CD4-positive, alpha-beta T cell (primary cell): ENCODE measurements around the gene SMYD3. TPM values are rescaled to one million over a fixed set of nuclear protein-coding genes. Genes with fewer than 3 reads are reported as not detected.

Experiments
- ATAC-seq: fragments of 200-7000 bp; cut with Tn5 transposase; one replicate; pipeline ENCODE4 v1.10.0; 2022; ENCODE audit warnings: mild to moderate bottlenecking; ENCODE audit not compliant: poor library complexity
- CTCF ChIA-PET: fragments of 350-600 bp; sonication (Branson Sonifier 250); formaldehyde crosslinking; loops from one replicate; lab custom pipeline; 2021; ENCODE audit warnings: antibody characterized with exemption, inconsistent platforms; lab: Charles Lee
- POLR2A ChIA-PET: fragments of 350-600 bp; sonication (Branson Sonifier 250); formaldehyde crosslinking; loops from one replicate; lab custom pipeline; 2021; ENCODE audit warnings: antibody characterized with exemption, inconsistent platforms; lab: Charles Lee
- DNase-seq, 14 experiments: peaks; one replicate each; pipeline ENCODE4 v3.0.0-alpha.2; 2013 to 2020; ENCODE audit warnings: mixed read lengths in 2 of 14
- H3K27ac ChIP-seq, 2 donors: one replicate each; pipeline versions ENCODE4 v1.5.1 to v1.7.0; 2013; ENCODE audit warnings: low read length in 2 of 2, low read depth in 1 of 2, mild to moderate bottlenecking in 1 of 2
- H3K27me3 ChIP-seq, 2 experiments: 1 replicate in 1 of 2; 2 replicates in 1 of 2; pipeline versions ENCODE4 v1.6.1 to v1.7.0; 2013; ENCODE audit warnings: low read length in 2 of 2, control low read depth in 1 of 2, mild to moderate bottlenecking in 1 of 2, moderate library complexity in 1 of 2; ENCODE audit not compliant: insufficient read depth in 2 of 2, control insufficient read depth in 1 of 2
- H3K36me3 ChIP-seq: one replicate; pipeline ENCODE4 v1.6.1; 2013; ENCODE audit warnings: low read length, control low read depth; ENCODE audit not compliant: insufficient read depth
- H3K4me1 ChIP-seq: one replicate; pipeline ENCODE4 v1.6.1; 2013; ENCODE audit warnings: low read length, control low read depth; ENCODE audit not compliant: insufficient read depth
- H3K4me3 ChIP-seq: one replicate; pipeline ENCODE4 v1.5.1; 2013; ENCODE audit warnings: mild to moderate bottlenecking, low read length, moderate library complexity
- H3K9me3 ChIP-seq, 2 experiments: 1 replicate in 1 of 2; 2 replicates in 1 of 2; pipeline versions ENCODE4 v1.6.1 to v1.7.0; 2013; ENCODE audit warnings: low read length in 2 of 2, mild to moderate bottlenecking in 2 of 2, control low read depth in 1 of 2, moderate library complexity in 1 of 2; ENCODE audit not compliant: control insufficient read depth in 1 of 2, insufficient read depth in 1 of 2
- H3K27ac Mint-ChIP-seq: one replicate; pipeline ENCODE4 v1.8.0; 2020; ENCODE audit warnings: mixed read lengths
- H3K27me3 Mint-ChIP-seq: one replicate; pipeline ENCODE4 v1.8.0; 2021; ENCODE audit warnings: mixed read lengths
- H3K36me3 Mint-ChIP-seq: one replicate; pipeline ENCODE4 v1.8.0; 2021; ENCODE audit warnings: low read depth, mixed read lengths
- H3K4me1 Mint-ChIP-seq: one replicate; pipeline ENCODE4 v1.8.0; 2021; ENCODE audit warnings: low read depth, mixed read lengths
- H3K4me3 Mint-ChIP-seq: one replicate; pipeline ENCODE4 v1.8.0; 2020; ENCODE audit warnings: mild to moderate bottlenecking, mixed read lengths
- H3K9me3 Mint-ChIP-seq: one replicate; pipeline ENCODE4 v1.8.0; 2020; ENCODE audit warnings: mixed read lengths
- CTCF ChIP-seq: fragments of 200-600 bp; IDR thresholded peaks from one replicate; pipeline ENCODE4 v1.8.0; 2022; ENCODE audit warnings: antibody characterized with exemption, mild to moderate bottlenecking
- intact Hi-C, 2 experiments: fragments of 100-400 bp; cut with DNase I in 1 of 2; cut with micrococcal nuclease in 1 of 2; formaldehyde crosslinking; loops; one replicate each; pipeline versions ENCODE4 v1.15.1 to v1.9.0; 2023 to 2025; cut with DNase I, micrococcal nuclease
- total RNA-seq, 174 experiments: library from RNA in 2 of 174; stranded (reverse) in 2 of 174; gene quantifications; one replicate each; pipeline ENCODE4 v1.2.3 and lab custom pipeline; 2021 to 2026

The SMYD3 gene
- total RNA-seq, 2 experiments from 2014 or later: 18.8 to 19.6 TPM

- Mint-ChIP-seq H3K4me3 (no peak overlapping the region), H3K27ac (no peak overlapping the region), H3K36me3 (peaks cover 85% of the 10 kb centered on the region), H3K9me3 (no peaks in the 10 kb centered on the region), H3K4me1 (no peaks in the 10 kb centered on the region), H3K27me3 (no peaks in the 10 kb centered on the region)
- ATAC-seq: no peak
- Histone ChIP-seq H3K4me1 (no peaks in the 10 kb centered on the region), H3K4me3 (no peak overlapping the region), H3K9me3 (no peaks in the 10 kb centered on the region), H3K27ac (no peak overlapping the region), H3K36me3 (peaks cover 3% of the 10 kb centered on the region), H3K27me3 (no peaks in the 10 kb centered on the region)
- POLR2A ChIA-PET: no interaction called here
- no peak for TF ChIP-seq CTCF
- CTCF ChIA-PET: no interaction called here
- no peak for DNase-seq
- intact Hi-C loops: no loop called here
Observed at GRCh38 chr1:245860657-245861544, 646.2 kb downstream of the SMYD3 start.

GRCh38 chr1:245859493-245860114, 647.5 kb downstream of the SMYD3 start:
- H3K36me3 Mint-ChIP-seq: peaks cover 93% of the 10 kb centered on the region
- no peak for DNase-seq
- TF ChIP-seq CTCF: no peak
- H3K4me3 ChIP-seq: no peak overlapping the region
- no peaks in the 10 kb centered on the region for H3K4me1 ChIP-seq
- ChIA-PET CTCF (no interaction called here), POLR2A (no interaction called here)
- no peaks in the 10 kb centered on the region for H3K4me1 Mint-ChIP-seq
- intact Hi-C loops: no loop called here
- no peaks in the 10 kb centered on the region for H3K27me3 Mint-ChIP-seq
- H3K36me3 ChIP-seq: peaks cover 3% of the 10 kb centered on the region
- no peak overlapping the region for H3K27ac Mint-ChIP-seq
- no peak for ATAC-seq
- peaks cover under 1% of the 10 kb centered on the region for H3K9me3 Mint-ChIP-seq
- no peak overlapping the region for H3K4me3 Mint-ChIP-seq
- H3K9me3 ChIP-seq: no peaks in the 10 kb centered on the region
- H3K27ac ChIP-seq: no peak overlapping the region
- no peaks in the 10 kb centered on the region for H3K27me3 ChIP-seq

GRCh38 chr1:245858722-245859492, 648.2 kb downstream of the SMYD3 start:
- intact Hi-C loops: no loop called here
- Mint-ChIP-seq H3K9me3 (peaks cover 3% of the 10 kb centered on the region), H3K27me3 (no peaks in the 10 kb centered on the region), H3K36me3 (peaks cover 95% of the 10 kb centered on the region), H3K27ac (no peak overlapping the region), H3K4me3 (no peak overlapping the region), H3K4me1 (no peaks in the 10 kb centered on the region)
- H3K9me3 ChIP-seq: no peaks in the 10 kb centered on the region
- CTCF ChIA-PET: no interaction called here
- H3K4me3 ChIP-seq: no peak overlapping the region
- no peaks in the 10 kb centered on the region for H3K4me1 ChIP-seq
- ATAC-seq: no peak
- no peak overlapping the region for H3K27ac ChIP-seq
- no peak for TF ChIP-seq CTCF
- POLR2A ChIA-PET: interaction anchor here (0.8 kb wide), 1 partner anchor 10 kb away, joined by 3 read pairs; no protein-coding TSS in a partner anchor
- peaks cover 3% of the 10 kb centered on the region for H3K36me3 ChIP-seq
- H3K27me3 ChIP-seq: no peaks in the 10 kb centered on the region
- DNase-seq: no peak
